Body of pancreas (tissue), 4 donors: ENCODE data around the gene DEDD2.

Experiments used
- POLR2A ChIP-seq, 3 donors: fragments of 450-650 bp; IDR thresholded peaks; one replicate each; pipeline ENCODE4 v1.6.1; 2016; ENCODE audit warnings: antibody characterized with exemption in 3 of 3, mild to moderate bottlenecking in 2 of 3
- TF ChIP-seq, protein P1 (sequence below), 7 experiments: fragments of 450-650 bp in 4 of 7; fragments of 200-600 bp in 3 of 7; sonication (generic) in 3 of 7; IDR thresholded peaks; one replicate each; pipeline ENCODE4 v1.5.1; 2016 to 2019; ENCODE audit warnings: antibody characterized with exemption in 7 of 7

DNA sequence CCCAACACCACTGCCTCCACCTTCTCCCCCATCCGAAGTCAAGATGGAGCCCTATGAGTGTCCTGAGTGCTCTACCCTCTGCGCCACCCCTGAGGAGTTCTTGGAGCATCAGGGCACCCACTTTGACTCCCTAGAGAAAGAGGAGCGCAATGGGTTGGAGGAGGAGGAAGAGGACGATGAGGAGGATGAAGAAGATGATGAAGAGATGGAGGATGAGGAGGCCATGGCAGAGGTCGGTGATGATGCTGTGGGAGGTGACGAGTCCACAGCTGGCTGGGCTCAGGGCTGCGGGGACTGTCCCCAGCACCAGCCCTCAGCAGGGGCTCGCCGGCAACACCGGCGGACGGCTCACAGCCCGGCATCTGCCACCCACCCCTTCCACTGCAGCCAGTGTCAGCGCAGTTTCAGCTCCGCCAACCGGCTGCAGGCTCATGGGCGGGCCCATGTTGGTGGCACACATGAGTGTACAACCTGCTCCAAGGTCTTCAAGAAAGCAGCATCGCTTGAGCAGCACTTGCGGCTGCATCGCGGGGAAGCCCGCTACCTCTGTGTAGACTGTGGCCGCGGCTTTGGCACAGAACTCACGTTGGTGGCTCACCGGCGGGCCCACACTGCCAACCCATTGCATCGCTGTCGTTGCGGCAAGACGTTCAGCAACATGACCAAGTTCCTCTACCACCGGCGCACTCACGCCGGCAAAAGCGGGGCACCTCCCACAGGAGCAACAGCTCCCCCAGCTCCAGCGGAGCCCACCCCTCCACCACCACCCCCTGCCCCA is 7.7 kb upstream of the DEDD2 start:
- TF ChIP-seq, protein P1, sequence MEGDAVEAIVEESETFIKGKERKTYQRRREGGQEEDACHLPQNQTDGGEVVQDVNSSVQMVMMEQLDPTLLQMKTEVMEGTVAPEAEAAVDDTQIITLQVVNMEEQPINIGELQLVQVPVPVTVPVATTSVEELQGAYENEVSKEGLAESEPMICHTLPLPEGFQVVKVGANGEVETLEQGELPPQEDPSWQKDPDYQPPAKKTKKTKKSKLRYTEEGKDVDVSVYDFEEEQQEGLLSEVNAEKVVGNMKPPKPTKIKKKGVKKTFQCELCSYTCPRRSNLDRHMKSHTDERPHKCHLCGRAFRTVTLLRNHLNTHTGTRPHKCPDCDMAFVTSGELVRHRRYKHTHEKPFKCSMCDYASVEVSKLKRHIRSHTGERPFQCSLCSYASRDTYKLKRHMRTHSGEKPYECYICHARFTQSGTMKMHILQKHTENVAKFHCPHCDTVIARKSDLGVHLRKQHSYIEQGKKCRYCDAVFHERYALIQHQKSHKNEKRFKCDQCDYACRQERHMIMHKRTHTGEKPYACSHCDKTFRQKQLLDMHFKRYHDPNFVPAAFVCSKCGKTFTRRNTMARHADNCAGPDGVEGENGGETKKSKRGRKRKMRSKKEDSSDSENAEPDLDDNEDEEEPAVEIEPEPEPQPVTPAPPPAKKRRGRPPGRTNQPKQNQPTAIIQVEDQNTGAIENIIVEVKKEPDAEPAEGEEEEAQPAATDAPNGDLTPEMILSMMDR (IDR thresholded peaks at IDR 0.05) = no peak
- no peak for TF ChIP-seq POLR2A (IDR thresholded peaks at IDR 0.05)
